Vagina (tissue), 2 donors: Measurements from ENCODE around the gene MED15. TPM values are rescaled to one million over a fixed set of nuclear protein-coding genes. Genes with fewer than 3 reads are reported as not detected.

ENCODE experiments used
- DNase-seq, 2 donors: peaks; one replicate each; pipeline ENCODE4 v3.0.0-alpha.2; 2017; ENCODE audit errors: extremely low spot score in 2 of 2
- H3K27ac ChIP-seq: fragments of 200-600 bp; sonication (generic); one replicate; pipeline ENCODE4 v1.5.1; 2019
- H3K27me3 ChIP-seq: fragments of 200-600 bp; sonication (generic); one replicate; pipeline ENCODE4 v1.5.1; 2019
- H3K36me3 ChIP-seq, 2 donors: fragments of 200-600 bp; sonication (generic); one replicate each; pipeline ENCODE4 v1.5.1; 2017 to 2019
- H3K4me1 ChIP-seq: fragments of 200-600 bp; sonication (generic); one replicate; pipeline ENCODE4 v1.5.1; 2019
- H3K4me3 ChIP-seq, 2 donors: fragments of 200-600 bp; sonication (generic); 1 replicate in 1 of 2; 2 replicates in 1 of 2; pipeline ENCODE4 v1.5.1; 2016 to 2019
- H3K9me3 ChIP-seq: fragments of 200-600 bp; sonication (generic); one replicate; pipeline ENCODE4 v1.5.1; 2019
- POLR2A ChIP-seq, 2 donors: fragments of 450-650 bp; IDR thresholded peaks; one replicate each; pipeline ENCODE4 v1.6.1; 2017; ENCODE audit warnings: antibody characterized with exemption in 2 of 2, mild to moderate bottlenecking in 2 of 2, moderate library complexity in 2 of 2
- POLR2AphosphoS5 ChIP-seq, 2 donors: sonication (generic); formaldehyde crosslinking; IDR thresholded peaks; one replicate each; pipeline ENCODE4 v1.9.0; 2017; ENCODE audit warnings: antibody characterized with exemption in 2 of 2, mild to moderate bottlenecking in 2 of 2, low read depth in 1 of 2; ENCODE audit not compliant: insufficient read depth in 1 of 2
- intact Hi-C: fragments of 100-400 bp; cut with DNase I; formaldehyde crosslinking; loops from one replicate; pipeline ENCODE4 v1.15.1; 2023
- total RNA-seq: library from RNA; depleted of rRNA; stranded (reverse); fragments of >200 nt; gene quantifications from one replicate; pipeline ENCODE4 v1.2.3, GENCODE V29; 2016
- TF ChIP-seq, protein P1 (sequence below), 3 experiments: fragments of 450-650 bp in 2 of 3; fragments of 200-600 bp in 1 of 3; sonication (generic) in 1 of 3; IDR thresholded peaks; one replicate each; pipeline ENCODE4 v1.5.1; 2017 to 2019; ENCODE audit warnings: antibody characterized with exemption in 3 of 3, mild to moderate bottlenecking in 2 of 3, moderate library complexity in 2 of 3

MED15 gene, protein sequence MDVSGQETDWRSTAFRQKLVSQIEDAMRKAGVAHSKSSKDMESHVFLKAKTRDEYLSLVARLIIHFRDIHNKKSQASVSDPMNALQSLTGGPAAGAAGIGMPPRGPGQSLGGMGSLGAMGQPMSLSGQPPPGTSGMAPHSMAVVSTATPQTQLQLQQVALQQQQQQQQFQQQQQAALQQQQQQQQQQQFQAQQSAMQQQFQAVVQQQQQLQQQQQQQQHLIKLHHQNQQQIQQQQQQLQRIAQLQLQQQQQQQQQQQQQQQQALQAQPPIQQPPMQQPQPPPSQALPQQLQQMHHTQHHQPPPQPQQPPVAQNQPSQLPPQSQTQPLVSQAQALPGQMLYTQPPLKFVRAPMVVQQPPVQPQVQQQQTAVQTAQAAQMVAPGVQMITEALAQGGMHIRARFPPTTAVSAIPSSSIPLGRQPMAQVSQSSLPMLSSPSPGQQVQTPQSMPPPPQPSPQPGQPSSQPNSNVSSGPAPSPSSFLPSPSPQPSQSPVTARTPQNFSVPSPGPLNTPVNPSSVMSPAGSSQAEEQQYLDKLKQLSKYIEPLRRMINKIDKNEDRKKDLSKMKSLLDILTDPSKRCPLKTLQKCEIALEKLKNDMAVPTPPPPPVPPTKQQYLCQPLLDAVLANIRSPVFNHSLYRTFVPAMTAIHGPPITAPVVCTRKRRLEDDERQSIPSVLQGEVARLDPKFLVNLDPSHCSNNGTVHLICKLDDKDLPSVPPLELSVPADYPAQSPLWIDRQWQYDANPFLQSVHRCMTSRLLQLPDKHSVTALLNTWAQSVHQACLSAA
- 72.2 TPM for total RNA-seq

DNA sequence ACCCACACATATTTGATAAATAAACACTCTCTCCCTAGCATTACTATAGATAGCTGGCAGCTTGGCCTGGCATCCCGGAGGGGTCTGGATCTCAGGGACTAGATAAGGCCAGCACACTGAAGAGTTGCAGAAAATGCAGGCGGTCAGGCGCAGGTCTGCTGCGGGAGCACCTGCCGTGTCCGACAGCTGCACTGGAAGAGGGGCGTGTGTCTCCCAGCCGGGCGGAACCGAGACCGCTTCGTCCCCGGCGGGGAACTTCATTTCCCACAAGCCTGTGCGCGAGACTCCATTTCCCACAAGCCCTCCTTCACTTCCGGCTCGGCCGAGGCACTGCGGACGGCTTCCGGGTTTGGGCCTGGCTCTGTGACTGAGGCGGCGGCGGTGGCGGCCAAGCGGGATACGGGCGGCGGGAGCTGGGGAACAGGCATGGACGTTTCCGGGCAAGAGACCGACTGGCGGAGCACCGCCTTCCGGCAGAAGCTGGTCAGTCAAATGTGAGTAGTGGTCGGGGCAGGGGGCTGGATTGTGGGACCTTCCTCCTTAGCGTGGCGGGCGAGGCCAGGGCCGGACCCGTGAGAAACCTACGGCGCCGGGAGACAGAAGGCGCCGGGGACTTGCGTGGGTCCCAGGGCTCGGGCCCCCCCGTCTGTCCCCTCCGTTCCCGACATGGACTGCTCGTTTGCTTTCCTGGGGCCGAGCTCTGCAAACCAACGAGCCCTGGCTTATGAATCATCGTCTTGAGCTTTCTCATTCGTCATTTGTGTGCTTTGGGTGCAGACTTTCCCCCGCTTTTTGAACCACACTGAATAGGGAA, at the start of gene MED15:
TSS of gene MED15 (plus strand) at position 358 of the 814 bp plus-strand sequence. CDS start at position 427, 69 bp downstream.
- no peak for DNase-seq
- peak within 1 kb of the TSS; percentile 84 to 93 for H3K4me3 ChIP-seq
- H3K27me3 ChIP-seq, result no peaks in the 10 kb centered on the region
- H3K9me3 ChIP-seq, result no peaks in the 10 kb centered on the region
- peak within 1 kb of the TSS; percentile 94 for H3K27ac ChIP-seq
- TF ChIP-seq, protein P1, sequence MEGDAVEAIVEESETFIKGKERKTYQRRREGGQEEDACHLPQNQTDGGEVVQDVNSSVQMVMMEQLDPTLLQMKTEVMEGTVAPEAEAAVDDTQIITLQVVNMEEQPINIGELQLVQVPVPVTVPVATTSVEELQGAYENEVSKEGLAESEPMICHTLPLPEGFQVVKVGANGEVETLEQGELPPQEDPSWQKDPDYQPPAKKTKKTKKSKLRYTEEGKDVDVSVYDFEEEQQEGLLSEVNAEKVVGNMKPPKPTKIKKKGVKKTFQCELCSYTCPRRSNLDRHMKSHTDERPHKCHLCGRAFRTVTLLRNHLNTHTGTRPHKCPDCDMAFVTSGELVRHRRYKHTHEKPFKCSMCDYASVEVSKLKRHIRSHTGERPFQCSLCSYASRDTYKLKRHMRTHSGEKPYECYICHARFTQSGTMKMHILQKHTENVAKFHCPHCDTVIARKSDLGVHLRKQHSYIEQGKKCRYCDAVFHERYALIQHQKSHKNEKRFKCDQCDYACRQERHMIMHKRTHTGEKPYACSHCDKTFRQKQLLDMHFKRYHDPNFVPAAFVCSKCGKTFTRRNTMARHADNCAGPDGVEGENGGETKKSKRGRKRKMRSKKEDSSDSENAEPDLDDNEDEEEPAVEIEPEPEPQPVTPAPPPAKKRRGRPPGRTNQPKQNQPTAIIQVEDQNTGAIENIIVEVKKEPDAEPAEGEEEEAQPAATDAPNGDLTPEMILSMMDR (IDR thresholded peaks at IDR 0.05), result no peak
- TF ChIP-seq POLR2AphosphoS5 (IDR thresholded peaks at IDR 0.05; ENCODE audit: insufficient read depth in 1 of 2, low read depth in 1 of 2), result peak; percentile 90 to 98
- TF ChIP-seq POLR2A (IDR thresholded peaks at IDR 0.05), result peak in 1 of 2 donors; percentile 84
- H3K36me3 ChIP-seq, result no peaks in the 10 kb centered on the region
- peaks cover 38% of the 10 kb centered on the region for H3K4me1 ChIP-seq
- intact Hi-C loops, result loop anchor here (5.0 to 10.0 kb wide), 2 partner anchors 45 to 407 kb away; partner anchors contain the start of gene CRKL

DNA sequence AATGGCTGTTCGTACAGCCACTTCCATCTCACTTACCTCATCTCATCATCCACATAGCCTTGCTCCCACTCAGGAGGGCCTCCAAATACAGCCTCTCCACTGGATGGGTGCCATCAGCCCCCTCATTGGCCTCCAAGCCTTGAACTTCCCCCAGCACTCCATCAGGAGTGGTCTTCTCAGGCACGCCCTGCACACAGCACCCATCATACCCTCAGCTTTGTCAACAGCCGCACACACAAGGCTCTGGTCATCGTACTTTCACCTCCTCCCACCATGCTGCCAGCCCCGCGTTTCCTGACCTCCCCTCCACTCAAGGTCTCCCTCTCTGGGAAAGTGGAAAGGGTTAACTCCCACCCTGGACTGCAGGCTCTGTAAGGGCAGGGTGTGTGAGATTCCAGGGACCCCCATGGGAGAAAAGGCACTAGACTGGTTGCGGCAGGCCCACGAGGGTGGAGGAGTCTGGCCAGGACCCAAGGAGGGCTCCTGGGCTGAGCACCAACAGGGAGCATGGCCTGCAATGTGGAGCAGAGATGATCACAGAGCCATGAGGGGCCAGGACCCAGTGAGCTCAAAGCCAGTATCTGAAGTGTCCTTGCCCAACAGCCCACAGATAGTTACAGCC, 48.8 kb upstream of the MED15 start:
- intact Hi-C loops, result loop anchor here (5.0 kb wide), 1 partner anchor 36 kb away; no protein-coding TSS in a partner anchor

DNA sequence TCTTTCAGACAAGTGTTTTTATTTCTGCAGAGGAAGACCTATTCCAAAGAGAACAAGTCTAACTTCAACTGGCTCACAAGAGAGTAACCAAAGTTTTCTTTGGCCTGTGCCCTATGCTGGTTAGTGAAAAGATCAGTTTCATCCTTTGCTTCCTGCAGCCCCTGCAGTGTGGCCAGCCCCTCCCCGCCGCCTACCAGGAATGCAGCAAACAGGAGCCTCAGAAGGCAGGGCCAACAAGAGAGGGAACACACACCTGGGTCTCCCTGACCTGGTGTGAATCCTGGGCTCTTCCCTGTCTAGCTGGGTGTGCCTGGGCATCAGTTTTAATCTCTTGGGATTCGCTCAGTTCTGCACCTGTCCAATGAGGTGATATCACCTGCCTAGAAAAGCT, 48.3 kb upstream of the MED15 start:
- Histone ChIP-seq H3K27me3 (no peaks in the 10 kb centered on the region), H3K27ac (no peak overlapping the region), H3K36me3 (peaks cover 0 to 7% of the 10 kb centered on the region in 2 donors), H3K9me3 (no peaks in the 10 kb centered on the region), H3K4me3 (no peak overlapping the region), H3K4me1 (peaks cover 9% of the 10 kb centered on the region)
- DNase-seq, result no peak
- TF ChIP-seq POLR2AphosphoS5 (IDR thresholded peaks at IDR 0.05; ENCODE audit: insufficient read depth in 1 of 2, low read depth in 1 of 2) (no peak), POLR2A (IDR thresholded peaks at IDR 0.05) (no peak)
- TF ChIP-seq, protein P1 (IDR thresholded peaks at IDR 0.05), result no peak
- intact Hi-C loops, result loop anchor here (5.0 kb wide), 1 partner anchor 37 kb away; no protein-coding TSS in a partner anchor

More for the DNA sequence above, 48.8 kb upstream of the MED15 start:
- H3K9me3 ChIP-seq, result no peaks in the 10 kb centered on the region
- no peak overlapping the region for H3K27ac ChIP-seq
- no peak for DNase-seq
- TF ChIP-seq POLR2AphosphoS5 (IDR thresholded peaks at IDR 0.05; ENCODE audit: insufficient read depth in 1 of 2, low read depth in 1 of 2), result no peak
- TF ChIP-seq, protein P1 (IDR thresholded peaks at IDR 0.05), result no peak
- TF ChIP-seq POLR2A (IDR thresholded peaks at IDR 0.05), result no peak
- no peaks in the 10 kb centered on the region for H3K27me3 ChIP-seq
- H3K4me1 ChIP-seq, result peaks cover 5% of the 10 kb centered on the region
- no peak overlapping the region for H3K4me3 ChIP-seq
- peaks cover 0 to 7% of the 10 kb centered on the region in 2 donors for H3K36me3 ChIP-seq

DNA sequence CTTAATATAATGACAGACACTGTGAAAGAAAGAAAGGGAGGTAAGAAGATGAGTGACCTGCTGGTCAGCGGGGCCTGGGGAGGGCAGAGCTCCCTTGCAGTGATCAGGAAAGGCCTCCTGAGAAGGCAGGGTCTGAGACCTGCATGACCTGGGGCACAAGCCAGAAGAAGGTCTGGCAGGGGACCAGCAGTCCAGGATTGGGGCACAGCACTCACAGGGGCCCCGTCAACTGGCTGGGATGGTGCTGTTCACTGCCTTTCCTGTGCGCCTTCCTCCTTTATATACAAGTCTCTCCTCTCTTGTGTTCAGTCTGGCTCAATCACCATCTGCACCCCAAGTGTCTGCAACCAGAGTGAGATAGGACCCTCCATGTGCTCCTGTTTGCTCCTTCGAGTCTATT, 47.5 kb upstream of the MED15 start:
- DNase-seq, result no peak
- no peak overlapping the region for H3K27ac ChIP-seq
- H3K4me1 ChIP-seq, result peaks cover 9% of the 10 kb centered on the region
- H3K27me3 ChIP-seq, result no peaks in the 10 kb centered on the region
- H3K36me3 ChIP-seq, result peaks cover 0 to 7% of the 10 kb centered on the region in 2 donors
- TF ChIP-seq, protein P1 (IDR thresholded peaks at IDR 0.05), result no peak
- TF ChIP-seq POLR2AphosphoS5 (IDR thresholded peaks at IDR 0.05; ENCODE audit: insufficient read depth in 1 of 2, low read depth in 1 of 2) (no peak), POLR2A (IDR thresholded peaks at IDR 0.05) (no peak)
- H3K4me3 ChIP-seq, result no peak overlapping the region
- H3K9me3 ChIP-seq, result no peaks in the 10 kb centered on the region
- intact Hi-C loops, result loop anchor here (5.0 to 10.0 kb wide), 2 partner anchors 38 to 55 kb away; no protein-coding TSS in a partner anchor
